HG03108 (cell line): ENCODE measurements around the gene FBXL17.

ENCODE experiments used
- ATAC-seq: cut with Tn5 transposase; IDR thresholded peaks from one replicate; pipeline ENCODE4 v1.9.1; 2021; ENCODE audit warnings: moderate library complexity; ENCODE audit not compliant: unreplicated experiment

FBXL17 gene

GRCh38 chr5:107874795-107875194 lies 507.1 kb downstream of the FBXL17 start:
- no peak for ATAC-seq

- no peak for ATAC-seq
These were observed 508.0 kb downstream of the FBXL17 start for GRCh38 chr5:107873877-107874276.

DNA sequence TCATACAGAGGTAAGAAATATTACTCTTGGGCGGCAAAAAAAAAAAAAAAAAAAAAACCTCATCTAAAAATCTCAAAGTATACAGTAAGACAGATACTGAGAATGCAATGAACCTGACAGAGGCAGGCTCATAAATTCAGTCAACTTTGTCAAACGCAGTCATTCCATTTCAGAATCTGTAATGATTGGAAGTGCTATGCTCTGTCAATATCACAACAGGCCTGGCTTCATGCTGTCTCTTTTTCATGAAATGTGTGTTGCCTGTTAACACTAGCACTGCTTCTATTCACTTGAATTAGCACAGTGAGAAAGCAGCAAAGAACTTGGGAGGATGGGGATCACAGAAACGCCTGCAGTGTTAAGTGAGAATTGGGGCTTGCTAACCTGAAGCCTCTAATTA lies 510.9 kb downstream of the FBXL17 start:
- ATAC-seq = no peak

DNA sequence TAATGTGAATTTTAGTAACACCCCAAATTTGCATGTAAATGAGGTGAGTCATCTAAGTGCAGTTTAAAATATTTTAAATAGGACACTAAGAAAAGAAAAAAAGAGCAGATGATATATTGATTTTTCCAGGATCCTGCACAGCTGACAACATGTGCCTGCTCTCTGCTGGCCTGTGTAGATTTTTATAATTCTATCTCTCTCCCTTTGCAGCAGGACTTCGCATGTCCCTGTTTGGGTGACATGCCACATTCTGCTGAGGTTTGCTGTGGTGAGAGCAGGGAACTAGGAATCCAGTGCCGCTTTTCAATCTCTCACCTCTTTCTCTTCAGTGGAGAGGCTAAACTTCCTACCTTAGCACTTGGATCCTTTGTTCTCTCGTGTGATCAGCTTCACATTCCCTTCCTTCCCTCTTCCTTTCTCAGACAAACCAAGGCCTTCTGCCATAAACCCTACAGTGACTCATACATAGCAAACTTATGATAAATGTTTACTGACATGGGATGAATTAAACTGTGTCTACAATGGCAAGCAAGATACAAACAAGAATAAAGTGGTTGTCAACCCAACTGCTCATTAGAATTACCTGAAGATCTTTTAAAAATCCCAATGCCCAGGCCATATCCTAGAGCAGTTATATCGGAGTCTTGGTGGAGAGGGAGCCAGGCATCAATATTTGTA lies 512.3 kb downstream of the FBXL17 start:
- no peak for ATAC-seq

DNA sequence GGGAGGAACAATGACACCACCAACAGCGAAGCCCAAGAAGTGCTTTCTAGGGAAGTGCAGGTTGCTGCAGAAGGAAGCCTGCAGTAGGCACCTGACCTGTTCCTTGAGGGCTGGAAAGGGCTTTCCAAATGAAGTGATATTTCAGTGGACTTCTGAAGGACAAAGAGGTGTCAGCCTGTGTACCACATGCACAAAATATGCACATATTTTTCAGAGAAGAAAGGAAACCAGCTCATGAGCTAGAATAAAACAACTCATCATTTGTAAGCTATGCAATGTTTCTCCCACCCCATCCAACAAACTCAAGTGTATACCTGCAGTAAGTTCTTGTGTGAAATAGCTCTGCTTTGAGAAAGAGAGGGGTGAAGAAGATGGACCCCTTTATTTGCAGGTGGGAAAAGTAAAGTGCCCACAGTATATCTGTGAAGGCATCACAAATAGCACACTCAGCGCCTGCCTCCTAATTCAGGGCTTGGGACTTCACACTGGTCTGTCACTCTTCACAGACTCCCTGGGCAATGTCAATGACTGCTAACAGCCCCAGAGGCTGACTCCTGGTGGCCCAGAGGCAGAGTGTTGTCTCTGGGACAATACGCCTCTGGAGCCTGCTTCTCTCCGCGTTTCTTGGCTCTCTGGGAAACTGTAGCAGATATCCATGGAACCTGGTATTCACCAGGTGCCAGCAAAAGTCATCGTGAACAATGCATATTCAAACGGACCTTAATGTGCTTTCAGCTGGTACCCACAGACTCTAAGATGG lies 513.1 kb downstream of the FBXL17 start:
- no peak for ATAC-seq

DNA sequence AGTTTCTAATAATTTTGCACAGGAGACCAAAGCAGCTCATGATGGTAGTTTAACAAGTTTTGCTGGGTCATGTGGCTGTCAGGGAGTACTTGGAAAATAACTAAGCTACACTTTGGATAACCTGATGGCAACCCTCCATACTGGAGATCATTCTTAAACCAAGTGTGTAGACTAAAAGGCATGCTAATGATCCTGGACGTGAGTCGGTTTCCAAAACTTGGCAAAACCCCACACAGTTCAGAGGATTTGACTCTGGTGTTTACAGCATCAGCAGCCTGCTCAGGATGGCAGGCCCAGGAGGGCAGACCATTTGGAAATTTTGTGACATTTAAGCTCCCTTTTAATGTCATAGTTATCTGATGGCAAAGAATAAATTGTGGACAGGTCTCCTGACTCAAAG lies 514.6 kb downstream of the FBXL17 start:
- no peak for ATAC-seq

GRCh38 chr5:107864793-107865192 lies 517.1 kb downstream of the FBXL17 start:
- no peak for ATAC-seq

GRCh38 chr5:107863125-107863524 lies 518.8 kb downstream of the FBXL17 start:
- ATAC-seq = no peak

DNA sequence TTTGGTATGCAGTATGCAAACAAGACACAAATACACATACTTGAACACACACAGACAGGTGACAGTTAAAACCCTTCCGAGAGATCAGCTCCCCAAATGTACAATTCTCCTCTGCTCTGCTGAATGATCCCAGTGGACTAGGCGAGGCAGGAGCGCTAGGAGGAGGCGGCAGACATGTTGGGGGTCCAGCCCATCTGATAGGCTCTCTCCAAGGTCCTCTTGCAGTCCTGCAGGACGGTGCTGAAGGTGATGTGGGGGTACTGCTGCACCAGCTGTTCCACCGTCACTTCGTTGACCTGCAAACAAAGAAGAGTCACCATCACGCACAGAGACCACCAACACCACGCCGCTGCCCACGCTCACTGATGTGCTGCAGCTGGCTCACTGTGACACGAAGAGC lies 520.3 kb downstream of the FBXL17 start:
- no peak for ATAC-seq

DNA sequence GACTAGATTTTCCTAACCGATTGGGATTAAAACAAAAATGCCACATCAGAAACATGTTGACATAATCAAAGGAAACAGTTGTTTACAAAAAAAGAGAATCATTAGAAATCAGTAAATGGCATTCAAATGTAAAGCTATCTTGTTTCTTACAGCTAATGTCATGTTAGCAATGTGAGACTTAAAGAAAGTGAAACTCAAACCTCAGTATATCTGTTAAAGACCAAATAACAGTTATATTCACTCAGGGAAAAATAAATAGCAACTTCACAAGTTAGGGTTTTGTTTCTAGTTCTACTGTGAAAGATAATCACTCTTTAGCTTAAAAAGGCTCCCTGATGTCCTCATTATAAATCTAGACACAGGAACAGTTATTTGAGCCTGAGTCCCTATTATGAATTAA lies 521.9 kb downstream of the FBXL17 start:
- ATAC-seq = no peak

GRCh38 chr5:107858788-107859187 lies 523.1 kb downstream of the FBXL17 start:
- ATAC-seq = no peak

DNA sequence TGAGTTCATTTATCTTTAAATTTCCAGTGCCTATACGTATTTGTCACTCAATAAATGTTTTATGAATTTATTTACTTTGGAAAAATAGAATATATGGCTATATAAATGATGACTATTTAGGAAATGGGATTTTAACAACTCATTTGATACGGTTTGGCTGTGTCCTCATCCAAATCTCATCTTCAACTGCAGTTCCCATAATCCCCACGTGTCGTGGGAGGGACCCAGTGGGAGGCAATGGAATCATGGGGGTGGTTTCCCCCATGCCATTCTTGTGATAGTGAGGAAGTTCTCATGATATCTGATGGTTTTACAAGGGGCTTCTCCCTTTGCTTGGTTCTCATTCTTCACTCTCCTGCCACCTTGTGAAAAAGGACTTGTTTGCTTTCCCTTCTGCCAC lies 523.6 kb downstream of the FBXL17 start:
- no peak for ATAC-seq

GRCh38 chr5:107857785-107858184 lies 524.1 kb downstream of the FBXL17 start:
- ATAC-seq = no peak

DNA sequence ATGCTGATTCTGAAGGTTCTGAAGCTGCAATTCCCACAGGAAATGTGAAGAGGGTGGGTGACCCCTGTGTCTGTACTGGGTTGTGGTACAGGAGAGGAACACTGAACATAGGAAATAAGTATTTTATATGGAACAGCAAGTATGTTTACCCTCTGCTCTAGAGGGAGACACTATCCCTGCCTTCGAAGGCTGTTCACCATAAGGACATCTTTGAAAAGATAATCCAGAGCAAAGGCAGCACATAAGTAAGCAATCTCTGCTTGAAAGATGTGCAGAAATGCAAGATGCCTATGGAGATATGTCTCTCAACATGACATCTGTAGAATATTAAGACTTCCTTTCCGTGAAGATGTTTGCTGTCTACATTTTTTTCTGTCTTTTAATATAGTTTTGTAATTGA lies 526.7 kb downstream of the FBXL17 start:
- ATAC-seq = no peak

DNA sequence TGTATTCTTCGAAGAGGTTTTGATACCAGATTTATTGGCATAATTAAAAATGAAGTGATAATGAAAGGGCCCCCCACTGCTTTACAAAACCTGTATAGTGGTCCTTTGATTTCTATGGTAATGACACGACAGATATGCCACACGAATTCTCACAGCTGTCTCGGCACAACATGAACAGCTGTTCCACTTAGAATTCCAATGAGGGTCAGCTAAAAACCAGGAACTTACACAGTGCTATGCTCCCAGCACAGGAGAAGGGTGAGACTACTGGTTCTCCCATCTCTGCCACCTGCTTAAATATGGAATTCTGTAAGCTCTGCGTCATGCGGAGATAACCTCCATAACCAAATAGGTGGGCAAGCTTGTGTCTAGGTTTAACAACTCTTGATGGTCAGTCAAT lies 528.2 kb downstream of the FBXL17 start:
- ATAC-seq = no peak

DNA sequence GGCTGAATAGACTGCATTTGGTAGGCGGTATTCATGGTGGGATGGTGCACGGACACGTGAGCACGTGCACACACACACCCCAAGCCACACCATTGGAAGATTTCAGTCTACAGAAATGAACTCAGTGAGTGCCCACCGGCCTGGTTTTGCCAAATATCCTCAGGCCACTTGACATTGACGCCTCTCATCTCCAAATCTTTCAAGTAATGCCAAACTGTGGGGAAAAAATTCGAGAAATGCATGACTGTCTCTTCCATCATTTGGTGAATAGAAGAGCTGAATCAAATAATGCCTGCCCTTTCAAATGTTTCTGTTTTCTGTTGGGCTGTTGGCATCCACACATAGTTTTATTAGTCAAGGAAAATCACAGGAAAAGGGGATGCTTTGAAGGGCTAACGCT lies 528.9 kb downstream of the FBXL17 start:
- no peak for ATAC-seq

DNA sequence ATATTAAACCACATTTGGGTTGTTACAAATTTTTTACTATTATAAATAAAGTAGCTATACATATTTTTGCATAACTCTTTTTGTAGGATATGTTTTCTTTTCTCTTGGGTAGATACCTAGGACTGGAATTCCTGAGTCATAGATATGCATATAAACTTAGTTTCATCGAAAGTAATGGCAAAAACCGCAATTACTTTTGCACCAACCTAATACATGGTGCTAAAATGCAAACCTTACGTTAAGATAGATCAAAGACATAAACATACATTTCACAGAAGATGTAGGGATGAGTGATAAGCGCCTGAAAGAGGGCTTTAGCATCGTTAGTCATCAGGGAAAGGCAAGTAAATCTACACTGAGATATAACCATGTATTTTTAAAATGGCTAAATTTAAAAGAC lies 532.8 kb downstream of the FBXL17 start:
- no peak for ATAC-seq

DNA sequence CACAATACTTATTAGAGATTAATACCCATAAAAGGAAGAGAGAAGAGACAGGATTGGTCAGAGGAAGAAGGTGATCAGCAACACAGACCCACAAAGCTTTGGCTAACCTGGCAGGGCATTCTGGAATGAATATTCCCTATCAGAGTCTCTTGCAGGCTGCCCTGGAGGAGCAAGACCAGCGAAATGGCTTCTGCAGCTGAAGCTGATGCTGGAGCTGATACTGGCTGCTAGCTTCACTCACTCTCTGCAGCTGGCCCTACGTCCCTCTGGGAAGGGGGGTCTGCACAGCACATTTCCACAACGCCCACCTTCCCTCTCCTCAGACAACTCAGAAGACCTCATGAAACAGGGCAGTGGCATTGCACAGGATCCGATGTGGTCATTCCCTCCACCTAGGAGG lies 541.3 kb downstream of the FBXL17 start:
- ATAC-seq = no peak

DNA sequence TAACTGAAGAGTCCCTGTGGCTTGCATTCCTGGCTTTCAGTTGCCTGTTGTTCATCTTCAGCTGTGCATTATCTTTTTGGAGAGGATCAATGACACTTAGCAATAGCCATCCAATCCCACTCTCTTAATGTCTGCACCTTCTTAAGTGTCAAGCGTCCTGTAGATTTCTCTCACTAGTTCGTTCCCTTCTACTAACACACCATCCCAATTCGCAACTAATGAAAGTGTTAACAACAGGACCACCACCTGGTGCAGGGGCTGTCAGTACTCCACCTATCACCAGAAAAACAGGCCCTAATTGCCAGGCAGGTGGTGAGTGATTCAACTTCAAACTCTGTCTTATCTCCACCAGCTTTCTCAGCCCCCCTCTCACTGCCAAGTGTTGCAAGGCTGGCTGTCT lies 541.7 kb downstream of the FBXL17 start:
- no peak for ATAC-seq

DNA sequence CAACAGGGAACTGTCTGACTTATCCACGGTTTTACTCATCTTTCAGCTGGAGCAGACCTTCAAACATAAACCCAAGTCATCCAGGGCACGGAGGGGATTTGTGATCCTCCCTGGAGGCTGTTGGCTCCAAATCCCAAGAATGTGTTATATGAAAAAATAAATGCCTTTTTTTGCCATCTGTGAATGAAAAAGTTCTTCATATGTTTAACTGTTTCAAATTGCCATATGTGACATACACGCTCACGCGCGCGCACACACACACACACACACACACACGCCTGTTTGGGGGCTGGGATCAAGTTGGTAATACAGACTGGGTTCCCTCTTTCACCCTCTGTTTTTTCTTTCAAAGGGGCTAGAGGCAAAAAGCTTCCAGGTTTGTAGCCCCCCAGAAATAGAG lies 546.8 kb downstream of the FBXL17 start:
- ATAC-seq = no peak

DNA sequence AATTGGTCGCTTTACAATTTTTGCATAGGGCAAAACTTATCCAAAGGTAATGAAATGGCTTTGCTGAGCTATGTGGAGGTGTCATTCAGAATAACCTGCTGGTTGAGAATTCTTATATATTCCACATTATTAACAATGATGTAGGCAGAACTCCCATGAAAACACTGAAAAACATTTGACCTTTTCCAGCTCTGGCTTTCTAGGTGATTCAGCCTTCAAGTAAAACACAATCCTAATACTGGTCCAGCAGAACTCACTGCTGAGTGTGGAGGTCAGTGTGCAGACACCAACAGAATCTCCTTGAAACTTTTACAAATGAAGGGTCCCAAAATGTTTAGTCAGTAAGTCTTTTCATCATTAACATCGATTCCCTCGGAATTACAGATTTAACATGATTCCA lies 549.2 kb downstream of the FBXL17 start:
- no peak for ATAC-seq

GRCh38 chr5:107831612-107832395 lies 550.1 kb downstream of the FBXL17 start:
- ATAC-seq = no peak
